ENCODE measurements around the gene RSPH10B. TPM values are rescaled to one million over a fixed set of nuclear protein-coding genes. Genes with fewer than 3 reads are reported as not detected.
"Not testable (repeated sequence)": the region's sequence is repeated elsewhere in the genome, so short reads cannot be mapped to it uniquely, and the experiment has no call there.

RSPH10B gene
- under 1 TPM in 1 of 4 donors, not detected in 3; 0.20 TPM for total RNA-seq

- peak within 1 kb of the TSS in 1 of 4 donors; percentile 24 for H3K4me3 ChIP-seq
Measured at GRCh38 chr7:5970347-5970911, at the start of gene RSPH10B. TSS of gene RSPH10B (minus strand) at chr7:5970689. CDS start at chr7:5967116, 3,573 bp downstream.

GRCh38 chr7:6016653-6016966 lies 46.1 kb upstream of the RSPH10B start:
- Histone ChIP-seq H3K4me3 (no peak overlapping the region), H3K4me1 (peaks cover 0 to 19% (median 0%) of the 10 kb centered on the region in 4 donors), H3K36me3 (peaks cover 0 to 67% (median 21%) of the 10 kb centered on the region in 3 donors), H3K27me3 (no peaks in the 10 kb centered on the region), H3K9me3 (no peaks in the 10 kb centered on the region), H3K27ac (peak overlapping the region in 1 of 4 donors; percentile 25)
- 86 to 87% methylated on average over 8 of the region's 8 CpGs for WGBS, 2 donors
- DNase-seq (ENCODE audit: low spot score in 2 of 2), result no peak
- TF ChIP-seq EP300 (IDR thresholded peaks at IDR 0.05), result no peak

More at GRCh38 chr7:5970347-5970911, at the start of gene RSPH10B:
- WGBS, 2 donors, result no CpG with 5 or more reads among the region's 43 CpGs
- not testable (repeated sequence) for H3K27me3 ChIP-seq; H3K27ac ChIP-seq; H3K36me3 ChIP-seq; H3K9me3 ChIP-seq; DNase-seq (ENCODE audit: low spot score in 2 of 2); H3K4me1 ChIP-seq

- no peaks in the 10 kb centered on the region for H3K9me3 ChIP-seq
- H3K27ac ChIP-seq, result peak overlapping the region in 2 of 4 donors; percentile 43 to 47
- 67 to 77% methylated on average over 8 of the region's 8 CpGs for WGBS, 2 donors
- no peak overlapping the region for H3K4me3 ChIP-seq
- H3K27me3 ChIP-seq, result no peaks in the 10 kb centered on the region
- H3K36me3 ChIP-seq, result peaks cover 0 to 62% (median 20%) of the 10 kb centered on the region in 3 donors
- DNase-seq (ENCODE audit: low spot score in 2 of 2), result peak; percentile 66 to 70
- H3K4me1 ChIP-seq, result peaks cover 0 to 19% (median 0%) of the 10 kb centered on the region in 4 donors
- TF ChIP-seq CTCF (IDR thresholded peaks at IDR 0.05) (no peak), EP300 (IDR thresholded peaks at IDR 0.05) (peak in 1 of 2 donors; percentile 36)
Measured at GRCh38 chr7:6015917-6016652, 45.6 kb upstream of the RSPH10B start.

- H3K27me3 ChIP-seq, result no peaks in the 10 kb centered on the region
- no peak for DNase-seq (ENCODE audit: low spot score in 2 of 2)
- no peak for TF ChIP-seq POLR2A (IDR thresholded peaks at IDR 0.05)
- no peak for TF ChIP-seq EP300 (IDR thresholded peaks at IDR 0.05)
- TF ChIP-seq CTCF (IDR thresholded peaks at IDR 0.05), result no peak
- H3K4me1 ChIP-seq, result peaks cover 0 to 41% (median 10%) of the 10 kb centered on the region in 4 donors
- no peak overlapping the region for H3K4me3 ChIP-seq
- H3K9me3 ChIP-seq, result no peaks in the 10 kb centered on the region
- WGBS, 2 donors, result 80 to 82% methylated on average over 14 of the region's 14 CpGs
- H3K27ac ChIP-seq, result no peak overlapping the region
- peaks cover 0 to 26% (median 2%) of the 10 kb centered on the region in 3 donors for H3K36me3 ChIP-seq
Measured at GRCh38 chr7:6012355-6013104, 42.0 kb upstream of the RSPH10B start.

GRCh38 chr7:6011541-6011940 lies 41.1 kb upstream of the RSPH10B start:
- H3K27ac ChIP-seq, result no peak overlapping the region
- WGBS, 2 donors, result 68 to 73% methylated on average over 2 of the region's 2 CpGs
- no peak for DNase-seq (ENCODE audit: low spot score in 2 of 2)
- H3K4me1 ChIP-seq, result peaks cover 0 to 40% (median 10%) of the 10 kb centered on the region in 4 donors
- TF ChIP-seq CTCF (IDR thresholded peaks at IDR 0.05) (no peak), POLR2A (IDR thresholded peaks at IDR 0.05) (no peak), EP300 (IDR thresholded peaks at IDR 0.05) (no peak)
- no peaks in the 10 kb centered on the region for H3K9me3 ChIP-seq
- H3K27me3 ChIP-seq, result no peaks in the 10 kb centered on the region
- H3K4me3 ChIP-seq, result no peak overlapping the region
- H3K36me3 ChIP-seq, result peaks cover 0 to 17% (median 0%) of the 10 kb centered on the region in 3 donors

- WGBS, 2 donors, result 85 to 90% methylated on average over 8 of the region's 8 CpGs
- Histone ChIP-seq H3K4me1 (peaks cover 0 to 28% (median 10%) of the 10 kb centered on the region in 4 donors), H3K27ac (peak overlapping the region in 2 of 4 donors; percentile 89 to 93)
- not testable (repeated sequence) for DNase-seq (ENCODE audit: low spot score in 2 of 2); H3K4me3 ChIP-seq; H3K36me3 ChIP-seq; H3K9me3 ChIP-seq; H3K27me3 ChIP-seq
Measured at GRCh38 chr7:6010370-6010769, 39.9 kb upstream of the RSPH10B start.
